ENCODE data around the gene SEC14L3.

Gene SEC14L3

DNA sequence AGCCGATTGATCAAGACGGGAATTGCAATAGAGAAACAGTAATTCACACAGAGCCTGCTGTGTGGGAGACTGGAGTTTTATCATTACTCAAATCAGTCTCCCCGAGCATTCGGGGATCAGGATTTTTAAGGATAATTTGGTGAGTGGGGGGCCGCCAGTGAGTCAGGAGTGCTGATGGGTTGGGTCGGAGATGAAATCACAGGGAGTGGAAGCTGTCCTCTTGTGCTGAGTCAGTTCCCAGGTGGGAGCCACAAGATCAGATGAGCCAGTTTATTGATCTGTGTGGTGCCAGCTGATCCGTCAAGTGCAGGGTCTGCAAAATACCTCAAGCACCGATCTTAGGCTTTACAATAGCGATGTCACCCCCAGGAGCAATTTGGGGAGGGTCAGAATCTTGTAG, 30.7 kb downstream of the SEC14L3 start:
- no peak for DNase-seq

DNA sequence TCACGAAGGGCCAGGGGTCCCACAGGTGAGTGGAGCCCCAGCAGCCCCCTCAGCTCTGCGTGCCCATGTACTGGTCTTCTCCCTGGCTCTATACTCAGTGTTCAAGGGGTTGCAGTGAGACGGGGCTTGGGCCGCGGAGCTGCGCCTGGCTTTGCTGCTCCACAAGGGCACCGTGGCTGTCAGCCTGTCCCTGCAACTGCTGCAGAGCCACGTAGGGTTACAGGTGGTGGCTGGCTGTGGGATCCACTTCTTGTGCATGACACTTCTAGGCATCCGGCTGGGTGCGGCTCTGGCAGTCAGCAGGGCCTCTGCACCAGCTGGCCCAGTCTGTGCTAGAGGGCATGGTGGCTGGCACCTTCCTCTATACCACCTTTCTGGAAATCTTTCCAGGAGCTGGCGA, 32.0 kb downstream of the SEC14L3 start:
- DNase-seq: no peak

DNA sequence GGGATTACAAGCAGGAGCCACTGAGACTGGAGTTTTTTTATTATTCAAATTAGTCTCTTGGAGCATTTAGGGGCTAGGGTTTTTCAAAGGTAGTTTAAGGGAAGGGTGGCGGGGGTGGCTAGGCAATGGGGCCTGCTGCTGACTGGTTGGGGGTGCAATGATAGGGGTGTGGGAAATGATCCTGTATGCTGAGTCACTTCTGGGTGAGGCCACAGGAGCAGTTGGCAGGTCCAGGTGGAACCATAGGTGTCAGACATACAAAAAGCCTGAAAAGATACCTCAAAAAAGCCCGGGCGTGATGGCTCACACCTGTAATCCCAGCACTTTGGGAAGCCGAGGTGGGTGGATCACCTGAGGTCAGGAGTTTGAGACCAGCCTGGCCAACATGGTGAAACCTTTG, 32.6 kb downstream of the SEC14L3 start:
- DNase-seq: no peak

GRCh38 chr22:30438559-30438958, 33.3 kb downstream of the SEC14L3 start:
- DNase-seq: no peak

GRCh38 chr22:30436196-30436595, 35.6 kb downstream of the SEC14L3 start:
- DNase-seq: no peak

DNA sequence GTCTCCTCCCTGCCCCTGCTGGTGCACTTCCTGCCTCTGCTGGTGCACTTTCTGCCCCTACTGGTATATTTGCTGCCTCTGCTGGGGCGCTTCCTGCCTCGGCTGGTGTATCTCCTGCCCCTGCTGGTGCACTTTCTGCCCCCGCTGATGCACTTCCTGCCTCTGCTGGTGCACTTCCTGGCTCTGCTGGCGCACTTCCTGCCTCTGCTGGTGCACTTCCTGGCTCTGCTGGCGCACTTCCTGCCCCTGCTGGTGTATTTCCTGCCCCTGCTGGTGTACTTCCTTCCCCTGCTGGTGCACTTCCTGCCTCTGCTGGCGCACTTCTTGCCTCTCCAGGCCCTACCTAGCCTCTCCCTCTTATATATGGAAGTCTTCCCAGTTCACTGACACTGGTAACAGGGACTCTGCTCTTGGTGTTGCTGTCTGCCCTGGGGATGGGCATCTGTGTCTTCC, 36.1 kb downstream of the SEC14L3 start:
- no peak for DNase-seq

- no peak for DNase-seq
These were observed 37.0 kb downstream of the SEC14L3 start for GRCh38 chr22:30434843-30435242.

GRCh38 chr22:30433773-30434172, 38.0 kb downstream of the SEC14L3 start:
- DNase-seq: no peak

DNA sequence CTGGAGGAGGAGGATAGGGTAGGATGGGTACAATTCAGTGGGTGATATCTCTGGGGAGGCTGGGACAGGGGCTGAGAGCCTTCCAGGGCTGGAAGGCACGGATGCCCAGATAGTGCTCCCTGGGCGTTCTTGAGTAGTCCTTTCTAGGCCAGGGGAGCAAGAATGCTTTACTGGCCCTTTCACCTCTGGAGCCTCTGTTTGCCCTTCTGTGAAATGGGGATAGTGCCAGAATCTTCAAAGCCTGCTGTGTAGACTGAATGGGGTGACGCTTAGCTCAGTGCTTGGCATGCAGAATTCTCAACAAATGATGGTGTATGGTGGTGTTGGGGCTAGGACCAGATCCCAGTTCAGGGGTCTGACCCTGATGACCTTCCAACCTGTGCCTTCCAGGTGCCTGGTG, 38.6 kb downstream of the SEC14L3 start:
- no peak for DNase-seq

- DNase-seq: no peak
These were observed 39.3 kb downstream of the SEC14L3 start for GRCh38 chr22:30432520-30432919.

GRCh38 chr22:30432096-30432495, 39.7 kb downstream of the SEC14L3 start:
- no peak for DNase-seq

DNA sequence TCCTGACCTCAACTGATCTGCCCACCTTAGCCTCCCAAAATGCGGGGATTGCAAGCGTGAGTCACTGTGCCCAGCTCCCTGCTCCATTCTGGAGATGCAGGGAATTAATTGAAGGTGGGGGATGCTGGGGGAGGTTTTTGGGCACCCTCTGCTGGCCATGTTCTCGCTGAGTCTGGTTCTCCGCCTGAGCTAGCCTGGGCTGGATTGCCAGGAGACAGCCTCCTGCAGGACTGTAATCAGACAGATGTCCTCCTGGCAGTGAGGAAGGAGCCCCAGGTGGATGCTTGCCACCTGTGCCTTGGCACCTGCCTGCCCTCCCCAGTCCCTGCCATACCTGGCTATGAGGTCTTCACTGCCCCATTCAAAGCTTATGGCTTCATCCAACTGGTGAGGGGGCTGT, 40.9 kb downstream of the SEC14L3 start:
- DNase-seq: no peak

- DNase-seq: no peak
These were observed 41.9 kb downstream of the SEC14L3 start for GRCh38 chr22:30429887-30430286.

DNA sequence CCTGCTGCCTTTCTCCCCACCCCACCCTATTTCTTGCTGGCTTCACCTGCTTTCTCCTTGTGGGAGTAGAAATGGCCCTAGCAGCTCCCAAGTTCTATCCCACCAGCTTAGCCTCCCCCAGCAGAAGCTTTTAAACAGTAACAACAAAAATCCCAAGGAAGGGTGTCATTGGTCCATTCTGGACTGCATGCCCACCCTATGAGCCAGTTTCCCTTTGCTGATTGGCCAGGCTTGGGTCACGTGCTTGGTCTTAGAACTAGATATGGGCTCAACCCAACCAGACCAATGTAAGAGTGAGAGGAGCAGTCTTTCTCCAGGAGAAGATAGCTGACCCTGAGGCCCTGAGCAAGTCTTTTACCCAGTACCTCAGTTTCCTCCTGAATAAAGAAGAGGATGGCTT, 43.9 kb downstream of the SEC14L3 start:
- no peak for DNase-seq

DNA sequence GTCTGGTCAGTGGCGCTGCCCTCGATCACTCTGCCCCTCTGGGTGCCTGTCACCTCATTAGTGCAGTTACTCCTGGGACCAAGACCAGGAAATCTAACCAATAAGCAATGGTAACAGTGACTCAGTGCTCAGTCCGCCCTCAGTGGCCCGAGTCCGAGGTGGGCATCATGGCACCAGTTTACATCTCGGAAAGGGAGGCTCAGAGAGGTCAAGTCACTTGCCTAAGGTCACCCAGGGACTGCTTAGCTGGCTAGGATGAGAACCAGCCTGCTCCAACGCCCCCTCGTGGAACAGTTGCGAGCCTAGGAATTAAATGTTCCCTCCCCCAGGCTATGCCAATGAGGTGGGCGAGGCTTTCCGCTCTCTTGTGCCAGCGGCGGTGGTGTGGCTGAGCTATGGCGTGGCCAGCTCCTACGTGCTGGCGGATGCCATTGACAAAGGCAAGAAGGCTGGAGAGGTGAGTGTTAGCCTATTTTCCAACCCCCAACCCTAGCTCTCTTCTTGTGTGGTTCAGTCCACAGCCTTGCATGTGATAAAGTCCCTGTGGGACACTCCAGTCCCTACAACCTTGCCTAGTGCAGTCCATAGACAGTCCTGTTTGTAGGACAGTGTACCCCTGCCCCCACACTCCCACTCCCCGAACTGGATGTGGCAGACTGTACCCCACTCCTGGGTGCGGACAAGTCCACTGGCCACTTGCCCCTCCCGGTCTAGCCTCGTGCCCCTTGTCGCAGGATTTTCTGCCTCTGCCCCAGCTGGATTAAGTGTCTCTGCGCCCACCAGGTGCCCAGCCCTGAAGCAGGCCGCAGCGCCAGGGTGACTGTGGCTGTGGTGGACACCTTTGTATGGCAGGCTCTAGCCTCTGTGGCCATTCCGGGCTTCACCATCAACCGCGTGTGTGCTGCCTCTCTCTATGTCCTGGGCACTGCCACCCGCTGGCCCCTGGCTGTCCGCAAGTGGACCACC, 45.1 kb downstream of the SEC14L3 start:
- peak; percentile 40 for DNase-seq

- DNase-seq: no peak
These were observed 46.0 kb downstream of the SEC14L3 start, which contains the start of gene MTFP1 for GRCh38 chr22:30425616-30426387. Gene MTFP1, plus strand, starts transcription at chr22:30425768. Its CDS starts 112 bp downstream, at chr22:30425880.

GRCh38 chr22:30425327-30425615, 46.5 kb downstream of the SEC14L3 start:
- DNase-seq: no peak

GRCh38 chr22:30424534-30425326, 47.1 kb downstream of the SEC14L3 start:
- DNase-seq: no peak

DNA sequence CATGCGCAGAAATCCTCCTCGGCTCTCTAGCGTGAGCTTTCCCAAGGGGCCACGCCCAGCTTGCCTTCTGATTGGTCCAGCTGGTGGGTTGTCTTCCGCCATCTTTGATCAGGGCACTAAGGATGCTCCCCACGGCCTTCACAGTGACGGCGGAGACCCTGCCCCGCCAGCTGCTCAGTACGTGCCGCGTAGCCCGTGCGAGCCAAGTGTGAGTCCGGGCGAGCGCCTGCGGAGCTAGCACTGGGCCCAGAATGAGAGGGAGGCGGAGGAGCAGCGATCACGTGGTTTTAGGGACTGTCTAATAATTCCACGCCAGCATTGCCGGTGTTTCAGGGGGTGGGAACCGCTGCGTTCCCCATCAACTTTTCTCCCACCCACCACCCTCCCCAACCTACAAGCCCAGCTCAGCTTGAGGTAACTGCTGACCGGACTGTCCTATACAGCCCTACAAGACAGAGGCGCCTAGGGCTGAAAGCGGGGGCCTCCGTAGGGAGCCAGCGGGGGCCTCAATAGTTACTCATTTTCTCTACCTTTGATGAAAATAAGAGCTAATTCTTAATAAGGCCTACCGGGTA, 47.8 kb downstream of the SEC14L3 start:
- peak; percentile 94 for DNase-seq

GRCh38 chr22:30423301-30423958, 48.4 kb downstream of the SEC14L3 start:
- no peak for DNase-seq

- DNase-seq: no peak
These were observed 49.1 kb downstream of the SEC14L3 start for GRCh38 chr22:30422481-30423300.

All from NCI-H2107 (cell line).